NCI-H2196 (cell line): Measurements from ENCODE around the gene EGR1.

Experiments used
- DNase-seq: peaks from one replicate; lab custom pipeline; 2025; ENCODE audit not compliant: unreplicated experiment; lab: John Stamatoyannopoulos, UW

The EGR1 gene

GRCh38 chr5:138465261-138466124, at the start of gene EGR1:
Gene EGR1 (plus strand): TSS chr5:138465479. CDS start chr5:138465762, 283 bp downstream.
- peak; percentile 92 for DNase-seq

- no peak for DNase-seq
Observed at GRCh38 chr5:138418444-138418843, 46.8 kb upstream of the EGR1 start.

- no peak for DNase-seq
Observed at GRCh38 chr5:138425079-138425478, 40.2 kb upstream of the EGR1 start.

GRCh38 chr5:138435943-138436342, 29.3 kb upstream of the EGR1 start:
- DNase-seq: no peak

- DNase-seq: no peak
Observed at GRCh38 chr5:138438003-138438723, 27.1 kb upstream of the EGR1 start.

- peak; percentile 68 for DNase-seq
Observed at GRCh38 chr5:138438724-138439476, 26.4 kb upstream of the EGR1 start, which contains the start of gene REEP2. Gene REEP2 (plus strand): TSS chr5:138439057. CDS start chr5:138439209, 152 bp downstream.

DNA sequence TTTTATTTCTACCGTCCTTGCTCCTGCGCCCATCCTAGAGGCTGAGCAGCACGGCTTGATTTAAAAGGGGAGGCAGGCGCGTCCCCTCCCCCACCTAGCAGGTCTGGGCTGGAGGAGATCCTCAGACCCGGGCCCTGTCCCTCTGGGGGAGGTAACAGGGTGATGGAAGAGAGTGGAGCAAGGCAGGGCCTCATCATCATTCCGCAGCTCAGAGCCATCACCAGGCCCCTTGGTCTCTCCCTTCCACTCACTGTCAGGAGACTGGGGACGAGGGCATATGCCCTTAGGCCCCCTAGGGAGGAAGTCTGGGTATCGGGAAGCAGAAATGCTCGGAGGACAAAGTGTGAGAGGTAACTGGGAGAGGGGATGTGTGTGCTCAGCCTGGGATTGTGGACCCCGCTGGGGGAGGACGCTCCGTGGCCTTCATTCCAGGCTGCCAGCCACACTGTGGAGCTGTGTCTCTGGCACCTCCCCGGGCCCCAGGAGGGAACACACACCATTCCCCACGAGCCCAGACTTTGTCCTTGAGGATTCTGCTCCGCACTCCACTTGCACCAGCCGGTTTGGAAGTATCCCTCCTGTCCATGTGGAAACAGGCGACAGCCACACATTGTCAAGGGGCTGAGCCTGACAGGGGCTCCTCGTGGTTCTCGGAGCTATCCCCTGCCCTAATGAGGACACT, 25.7 kb upstream of the EGR1 start:
- DNase-seq: no peak

DNA sequence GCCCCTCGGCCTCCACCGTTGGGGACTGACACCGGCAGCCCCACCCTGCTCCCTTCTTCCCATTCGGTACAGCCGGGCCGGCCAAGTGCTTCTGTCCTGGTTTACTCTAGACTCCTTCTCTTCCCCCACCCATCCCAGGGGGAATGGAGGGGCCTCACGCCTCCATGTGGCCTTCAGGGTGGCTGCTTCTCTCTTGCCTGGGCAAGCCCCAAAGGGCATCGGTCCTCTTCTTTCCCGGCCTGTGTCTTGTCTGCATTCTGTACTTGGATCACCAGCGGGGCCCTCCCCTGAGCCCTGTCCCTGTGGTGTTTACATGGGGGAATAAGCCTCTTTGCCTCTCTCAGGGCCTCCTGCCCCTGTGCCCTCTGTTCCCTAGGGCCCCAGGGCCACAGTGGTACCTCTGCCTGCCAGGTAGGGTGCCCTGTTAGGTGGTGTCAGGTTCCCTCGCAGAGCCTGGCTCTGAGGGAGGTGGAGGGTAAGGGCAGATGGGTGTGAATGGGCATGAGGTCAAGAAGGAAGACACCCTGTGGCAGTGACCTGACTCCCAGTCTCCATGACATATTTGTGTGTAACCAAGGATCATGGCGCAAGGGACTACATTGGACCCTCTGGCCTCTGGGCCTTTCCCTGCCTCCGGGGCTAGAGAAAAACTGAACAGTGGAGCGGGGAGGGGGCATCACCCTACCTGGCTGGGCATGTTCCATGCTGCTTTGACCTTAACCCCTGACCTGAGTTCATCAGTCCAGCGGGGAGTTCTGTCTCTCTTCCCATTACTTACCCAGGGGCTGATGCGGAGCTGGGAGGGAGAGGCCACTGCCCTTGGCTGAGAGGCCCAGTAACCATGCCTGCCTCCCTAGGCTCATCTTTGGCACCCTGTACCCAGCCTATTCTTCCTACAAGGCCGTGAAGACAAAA, 24.9 kb upstream of the EGR1 start:
- no peak for DNase-seq

GRCh38 chr5:138441221-138441620, 24.1 kb upstream of the EGR1 start:
- no peak for DNase-seq

DNA sequence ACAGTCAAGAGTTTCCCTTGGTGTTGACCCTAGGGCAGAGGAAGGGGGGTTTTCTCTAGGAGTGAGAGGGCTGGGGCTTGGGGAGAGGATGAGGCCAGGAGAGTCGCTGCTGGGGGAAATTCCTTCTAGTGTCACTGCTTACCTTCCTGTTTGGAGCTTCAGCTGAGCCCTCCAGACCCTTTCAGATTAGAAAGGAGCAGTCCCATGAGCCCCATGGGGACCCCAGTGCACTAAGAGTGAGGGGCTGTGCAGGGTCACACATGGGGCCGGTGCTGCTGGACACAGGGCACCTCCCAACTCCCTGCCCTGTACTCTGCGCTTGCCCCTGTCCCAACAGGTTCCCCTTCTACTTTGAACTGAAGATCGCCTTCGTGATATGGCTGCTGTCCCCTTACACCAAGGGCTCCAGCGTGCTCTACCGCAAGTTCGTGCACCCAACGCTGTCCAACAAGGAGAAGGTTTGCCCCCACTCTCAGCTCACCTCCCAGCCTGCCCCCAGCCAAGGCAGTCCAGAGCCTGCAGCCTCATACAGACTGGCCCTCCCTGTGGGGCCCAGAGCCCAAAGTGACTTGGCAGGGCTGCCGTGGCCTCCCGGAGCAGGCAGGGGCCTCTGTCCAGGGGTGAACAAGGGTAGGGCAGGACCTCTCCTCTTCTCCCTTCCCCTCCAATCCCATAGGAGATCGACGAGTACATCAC, 21.1 kb upstream of the EGR1 start:
- DNase-seq: no peak

- no peak for DNase-seq
Observed at GRCh38 chr5:138444774-138445546, 20.3 kb upstream of the EGR1 start.

GRCh38 chr5:138445547-138446271, 19.6 kb upstream of the EGR1 start:
- DNase-seq: no peak

GRCh38 chr5:138448070-138448469, 17.2 kb upstream of the EGR1 start:
- no peak for DNase-seq

GRCh38 chr5:138448481-138449398, 16.5 kb upstream of the EGR1 start:
- peak; percentile 97 for DNase-seq

- DNase-seq: peak; percentile 94
Observed at GRCh38 chr5:138449501-138450239, 15.6 kb upstream of the EGR1 start.

DNA sequence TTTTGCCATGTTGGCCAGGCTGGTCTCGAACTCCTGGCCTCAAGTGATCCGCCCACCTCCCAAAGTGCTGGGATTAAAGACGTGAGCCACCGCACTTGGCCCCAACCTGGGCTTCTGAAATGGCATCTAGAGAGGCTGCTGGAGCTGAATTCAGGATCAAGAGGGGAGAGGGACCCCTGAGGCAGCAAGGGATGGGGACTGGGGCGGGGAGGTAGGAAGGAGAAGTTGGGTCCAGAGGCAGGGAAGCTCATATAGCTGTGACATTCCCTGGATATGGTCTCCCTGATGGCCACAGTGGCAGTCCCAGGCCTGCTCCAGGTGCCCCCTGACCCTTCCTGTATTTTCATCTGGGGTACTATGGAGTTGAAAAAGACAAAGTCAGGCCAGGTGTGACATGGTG, 14.3 kb upstream of the EGR1 start:
- no peak for DNase-seq
